Hematopoietic multipotent progenitor cell (in vitro differentiated cells): ENCODE measurements around the gene ZBTB37. TPM values are rescaled to one million over a fixed set of nuclear protein-coding genes. Genes with fewer than 3 reads are reported as not detected.
A peak's percentile ranks its signal among the peaks of the same experiment; 100 is the strongest.
"Not testable (repeated sequence)": the region's sequence is repeated elsewhere in the genome, so short reads cannot be mapped to it uniquely, and the experiment has no call there.

Experiments
- DNase-seq, 3 donors: peaks; one replicate each; pipeline ENCODE4 v3.0.0-alpha.2; 2011 to 2015; ENCODE audit warnings: low read depth in 2 of 3, low spot score in 2 of 3
- total RNA-seq: library from RNA; depleted of rRNA; stranded (reverse); fragments of >200 nt; gene quantifications from one replicate; pipeline ENCODE4 v1.2.3, GENCODE V29; 2012

ZBTB37 gene
- total RNA-seq, 1 donor: 6.5 TPM

GRCh38 chr1:173864179-173864867, 3.9 kb upstream of the ZBTB37 start:
- no peak for DNase-seq

GRCh38 chr1:173865468-173866164, 2.6 kb upstream of the ZBTB37 start:
- DNase-seq: no peak

- no peak for DNase-seq
These were observed 1.6 kb upstream of the ZBTB37 start for GRCh38 chr1:173866413-173867115.

- DNase-seq: no peak
These were observed 933 bp upstream of the ZBTB37 start for GRCh38 chr1:173867141-173867752.

- peak; percentile 96 to 100 (median 100) for DNase-seq
These were observed 371 bp upstream of the ZBTB37 start, which contains the start of gene GAS5 for GRCh38 chr1:173867753-173868265. Gene GAS5, minus strand, starts transcription at chr1:173867989.

GRCh38 chr1:173869021-173869359, 810 bp downstream of the ZBTB37 start:
- peak in 1 of 3 donors; percentile 64 for DNase-seq

- DNase-seq: peak in 2 of 3 donors; percentile 74 to 88
These were observed 2.3 kb downstream of the ZBTB37 start for GRCh38 chr1:173870252-173871075.

GRCh38 chr1:173871091-173871490, 2.9 kb downstream of the ZBTB37 start:
- DNase-seq: no peak

- peak in 1 of 3 donors; percentile 8 for DNase-seq
These were observed 3.3 kb downstream of the ZBTB37 start for GRCh38 chr1:173871500-173871899.

- DNase-seq: no peak
These were observed 8.6 kb downstream of the ZBTB37 start for GRCh38 chr1:173876732-173877131.

GRCh38 chr1:173878251-173878650, 10.1 kb downstream of the ZBTB37 start:
- DNase-seq: no peak

GRCh38 chr1:173881117-173881516, 12.9 kb downstream of the ZBTB37 start:
- not testable (repeated sequence) for DNase-seq

- no peak for DNase-seq
These were observed 16.5 kb downstream of the ZBTB37 start for GRCh38 chr1:173884701-173885100.

- no peak for DNase-seq
These were observed 18.8 kb downstream of the ZBTB37 start for GRCh38 chr1:173886746-173887611.

- no peak for DNase-seq
These were observed 19.4 kb downstream of the ZBTB37 start for GRCh38 chr1:173887627-173888026.

GRCh38 chr1:173888749-173889148, 20.6 kb downstream of the ZBTB37 start:
- no peak for DNase-seq

GRCh38 chr1:173889885-173890284, 21.7 kb downstream of the ZBTB37 start:
- DNase-seq: no peak

GRCh38 chr1:173893611-173894010, 25.4 kb downstream of the ZBTB37 start:
- DNase-seq: no peak

GRCh38 chr1:173894189-173894588, 26.0 kb downstream of the ZBTB37 start:
- DNase-seq: no peak
